HG03460 (cell line): Measurements from ENCODE around the gene COL9A1.
"Not testable (repeated sequence)": the region's sequence is repeated elsewhere in the genome, so short reads cannot be mapped to it uniquely, and the experiment has no call there.

ENCODE experiments used
- ATAC-seq: cut with Tn5 transposase; IDR thresholded peaks from one replicate; pipeline ENCODE4 v1.9.1; 2021; ENCODE audit not compliant: unreplicated experiment

Gene COL9A1

DNA sequence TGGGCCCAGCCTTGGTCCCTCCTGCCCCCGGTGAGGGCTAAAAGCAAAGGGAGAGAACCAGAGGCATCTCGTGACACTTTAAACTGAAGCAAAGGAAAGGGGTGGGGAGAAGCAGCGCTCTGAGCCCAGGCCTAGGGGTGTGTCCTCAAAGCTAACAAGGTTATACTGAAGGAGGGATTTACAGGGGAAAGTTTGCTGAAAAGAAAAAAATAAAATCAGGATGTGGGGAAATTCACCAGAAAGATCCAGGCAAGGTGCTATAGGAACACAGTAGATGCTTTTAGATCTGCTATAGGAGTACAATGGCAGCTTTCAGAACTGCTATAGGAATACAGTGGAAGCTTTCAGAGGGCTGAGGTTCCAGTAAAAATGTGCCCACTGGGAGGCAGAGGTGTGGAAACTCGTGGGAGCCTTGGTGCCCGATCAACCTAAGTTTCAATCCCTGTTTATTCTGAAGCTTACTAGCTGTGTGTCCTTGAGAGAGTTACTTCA lies at the start of gene COL9A1:
Gene COL9A1, minus strand, starts transcription at position 51 of the 492 bp plus-strand sequence. CDS start 160 bp downstream, outside the sequence.
- no peak for ATAC-seq

DNA sequence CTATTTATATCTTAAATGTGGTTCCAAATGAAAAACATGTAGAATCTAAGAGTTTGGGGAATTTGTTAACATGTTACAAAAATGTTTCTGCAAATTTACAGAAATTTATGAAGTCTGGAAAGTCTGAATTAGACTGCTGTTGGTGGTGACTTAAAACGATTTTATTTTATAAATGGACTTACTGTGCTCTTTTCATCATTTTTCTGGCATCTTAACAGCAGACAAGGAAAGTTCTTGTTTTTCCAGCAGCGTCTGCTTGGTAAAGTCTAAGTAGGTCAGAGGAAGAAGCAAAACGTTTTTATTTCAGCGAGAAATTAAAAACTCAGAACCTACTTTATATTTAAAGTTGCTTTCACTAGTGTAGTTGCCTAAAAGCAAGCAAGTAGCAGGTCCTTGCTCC lies 48.6 kb upstream of the COL9A1 start:
- ATAC-seq: no peak

DNA sequence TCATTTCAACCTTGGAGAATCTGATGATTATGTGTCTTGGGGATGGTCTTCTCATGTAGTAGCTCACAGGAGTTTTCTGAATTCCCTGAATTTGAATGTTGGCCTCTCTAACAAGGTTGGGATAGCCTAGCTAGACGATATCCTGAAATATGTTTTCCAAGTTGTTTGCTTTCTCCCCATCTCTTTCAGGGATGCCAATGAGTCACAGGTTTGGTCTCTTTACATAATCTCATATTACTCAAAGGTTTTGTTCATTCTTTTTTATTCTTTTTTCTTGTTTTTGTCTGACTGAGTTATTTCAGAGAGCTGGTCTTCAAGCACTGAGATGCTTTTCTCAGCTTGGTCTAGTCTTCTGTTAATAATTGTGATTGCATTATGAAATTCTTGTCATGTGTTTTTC lies 42.7 kb upstream of the COL9A1 start:
- ATAC-seq: no peak

DNA sequence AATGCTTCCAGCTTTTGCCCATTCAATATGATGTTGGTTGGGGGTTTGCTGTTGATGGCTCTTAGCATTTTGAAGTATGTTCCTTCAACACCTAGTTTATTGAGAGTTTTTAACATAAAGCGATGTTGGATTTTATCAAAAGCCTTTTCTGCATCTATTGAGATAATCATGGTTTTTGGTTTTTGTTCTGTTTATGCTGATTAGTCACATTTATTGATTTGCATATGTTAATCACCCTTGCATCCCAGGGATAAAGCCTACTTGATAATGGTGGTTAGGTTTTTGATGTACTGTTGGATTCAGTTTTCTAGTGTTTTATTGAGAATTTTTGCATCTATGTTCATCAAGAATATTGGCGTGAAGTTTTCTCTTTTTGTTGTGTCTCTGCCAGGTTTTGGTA lies 40.4 kb upstream of the COL9A1 start:
- no peak for ATAC-seq

DNA sequence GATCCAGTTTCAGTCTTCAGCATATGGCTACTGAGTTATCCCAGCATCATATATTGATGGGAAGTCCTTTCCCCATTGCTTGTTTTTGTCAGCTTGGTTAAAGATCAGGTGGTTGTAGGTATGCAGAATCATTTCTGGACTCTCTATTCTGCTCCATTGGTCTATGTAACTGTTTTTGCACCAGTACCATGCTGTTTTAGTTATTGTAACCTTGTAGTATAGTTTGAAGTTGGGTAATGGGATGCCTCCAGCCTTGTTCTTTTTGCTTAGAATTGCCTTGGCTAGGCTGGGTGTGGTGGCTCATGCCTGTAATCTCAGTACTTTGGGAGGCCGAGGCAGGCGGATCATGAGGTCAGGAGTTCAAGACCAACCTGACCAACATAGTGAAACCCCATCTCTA lies 36.9 kb upstream of the COL9A1 start:
- ATAC-seq: not testable (repeated sequence)

DNA sequence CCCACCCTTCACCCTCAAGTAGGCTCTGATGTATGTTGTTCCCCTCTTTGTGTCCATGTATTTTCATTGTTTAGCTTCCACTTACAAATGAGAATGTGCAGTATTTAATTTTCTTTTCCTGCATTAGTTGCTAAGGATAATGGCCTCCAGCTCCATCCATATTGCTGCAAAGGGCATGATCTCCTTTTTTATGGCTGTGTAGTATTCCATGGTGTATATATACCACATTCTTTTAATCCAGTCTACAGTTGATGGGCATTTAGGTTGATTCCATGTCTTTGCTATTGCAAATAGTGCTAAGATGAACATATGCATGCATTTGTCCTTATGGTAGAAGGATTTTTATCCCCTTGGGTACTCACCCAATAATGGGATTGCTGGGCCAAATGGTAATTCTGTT lies 35.9 kb upstream of the COL9A1 start:
- no peak for ATAC-seq

DNA sequence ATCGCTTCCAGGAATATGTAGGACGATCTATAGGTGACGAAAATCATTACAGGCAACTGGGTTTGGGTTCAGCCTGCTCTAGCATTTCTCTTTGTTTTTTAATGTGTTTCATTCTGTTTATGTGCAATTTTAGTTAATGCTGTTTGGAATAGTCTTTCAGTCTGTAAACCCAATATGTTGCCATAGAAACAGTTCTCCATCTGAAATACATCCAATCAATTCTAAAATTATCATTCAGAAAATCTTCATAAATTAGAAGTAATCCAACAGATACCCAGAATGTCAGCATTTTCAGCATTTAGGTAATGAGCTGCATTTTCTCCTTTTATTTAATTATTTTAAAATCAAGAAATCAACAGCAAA lies 34.8 kb upstream of the COL9A1 start:
- no peak for ATAC-seq

DNA sequence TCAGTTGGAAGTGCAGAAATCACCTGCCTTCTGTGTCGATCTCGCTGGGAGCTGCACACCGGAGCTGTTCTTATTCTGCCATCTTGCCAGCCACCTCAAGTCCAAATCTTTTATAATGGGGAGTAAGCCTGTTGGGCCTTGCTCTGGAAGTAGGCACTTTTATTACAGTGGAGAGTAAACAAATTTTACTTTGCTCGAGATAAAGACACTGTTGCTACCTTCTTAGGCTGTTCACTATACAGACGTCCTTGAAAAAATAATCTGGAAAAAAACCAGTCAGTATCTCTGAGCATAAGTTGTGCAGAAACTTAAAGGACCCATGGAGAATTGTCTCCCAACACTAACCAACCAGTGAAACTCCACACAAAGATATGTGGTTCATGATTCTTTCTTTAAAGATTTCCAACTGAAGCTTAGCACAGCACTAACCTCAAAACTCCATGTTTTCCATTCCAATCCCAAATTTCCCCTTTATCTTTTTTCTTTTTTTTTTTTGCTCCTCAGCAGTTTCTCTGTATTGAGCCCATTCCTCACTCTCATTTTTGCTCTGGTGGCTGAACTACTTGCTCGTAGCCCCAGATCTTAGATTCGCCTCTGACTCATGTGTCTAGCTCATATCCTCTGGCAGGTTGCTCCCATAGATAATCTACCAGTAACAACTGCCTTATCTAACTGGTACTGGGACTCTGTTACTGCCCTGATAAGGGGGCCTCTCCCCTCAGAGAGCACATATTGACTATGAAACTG lies 34.3 kb upstream of the COL9A1 start:
- no peak for ATAC-seq

DNA sequence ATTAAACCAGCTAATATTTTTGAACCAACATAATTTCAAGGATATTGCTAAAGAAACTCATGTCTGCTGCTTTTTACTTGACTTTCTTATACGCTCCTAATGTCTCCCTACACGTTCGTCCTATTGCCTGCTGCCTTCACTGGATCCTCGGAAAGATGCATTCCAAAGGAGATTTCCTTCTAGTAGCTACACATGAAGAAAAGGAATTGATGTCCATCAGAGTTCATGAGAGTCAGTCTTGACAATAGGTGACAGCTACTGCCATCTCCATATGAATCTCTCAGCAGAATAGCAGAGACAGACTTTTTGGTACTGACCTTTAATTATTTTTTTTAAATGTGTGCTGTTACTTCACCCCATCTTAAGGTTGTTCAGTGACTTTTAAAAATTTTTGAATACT lies 24.2 kb upstream of the COL9A1 start:
- ATAC-seq: no peak

DNA sequence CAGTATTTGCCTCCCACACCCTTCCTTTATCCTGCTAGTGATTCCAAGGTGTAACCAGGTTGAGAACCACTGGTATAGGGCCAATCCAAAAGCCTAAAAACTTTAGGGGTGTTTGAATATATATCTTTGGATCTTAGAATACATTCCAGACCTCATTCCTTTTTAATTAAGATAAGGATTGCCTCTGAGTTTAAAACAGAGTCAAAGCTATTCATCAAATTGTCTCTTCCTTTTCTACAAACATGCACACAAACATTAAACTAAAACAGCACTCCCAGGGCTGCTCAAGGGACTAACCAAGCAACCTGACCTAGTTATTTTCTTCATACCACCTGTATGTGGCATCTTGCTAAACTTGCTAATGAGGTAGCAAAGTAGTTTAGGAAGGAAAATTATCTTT lies 22.1 kb upstream of the COL9A1 start:
- no peak for ATAC-seq

DNA sequence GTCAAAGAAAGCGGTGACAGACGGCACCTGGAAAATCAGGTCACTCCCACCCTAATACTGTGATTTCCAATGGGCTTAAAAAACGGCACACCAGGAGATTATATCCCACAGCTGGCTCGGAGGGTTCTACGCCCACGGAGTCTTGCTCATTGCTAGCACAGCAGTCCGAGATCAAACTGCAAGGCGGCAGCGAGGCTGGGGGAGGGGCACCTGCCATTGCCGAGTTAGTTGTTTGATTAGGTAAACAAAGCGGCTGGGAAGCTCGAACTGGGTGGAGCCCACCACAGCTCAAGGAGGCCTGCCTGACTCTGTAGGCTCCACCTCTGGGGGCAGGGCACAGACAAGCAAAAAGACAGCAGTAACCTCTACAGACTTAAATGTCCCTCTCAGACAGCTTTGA lies 14.9 kb upstream of the COL9A1 start:
- ATAC-seq: not testable (repeated sequence)

DNA sequence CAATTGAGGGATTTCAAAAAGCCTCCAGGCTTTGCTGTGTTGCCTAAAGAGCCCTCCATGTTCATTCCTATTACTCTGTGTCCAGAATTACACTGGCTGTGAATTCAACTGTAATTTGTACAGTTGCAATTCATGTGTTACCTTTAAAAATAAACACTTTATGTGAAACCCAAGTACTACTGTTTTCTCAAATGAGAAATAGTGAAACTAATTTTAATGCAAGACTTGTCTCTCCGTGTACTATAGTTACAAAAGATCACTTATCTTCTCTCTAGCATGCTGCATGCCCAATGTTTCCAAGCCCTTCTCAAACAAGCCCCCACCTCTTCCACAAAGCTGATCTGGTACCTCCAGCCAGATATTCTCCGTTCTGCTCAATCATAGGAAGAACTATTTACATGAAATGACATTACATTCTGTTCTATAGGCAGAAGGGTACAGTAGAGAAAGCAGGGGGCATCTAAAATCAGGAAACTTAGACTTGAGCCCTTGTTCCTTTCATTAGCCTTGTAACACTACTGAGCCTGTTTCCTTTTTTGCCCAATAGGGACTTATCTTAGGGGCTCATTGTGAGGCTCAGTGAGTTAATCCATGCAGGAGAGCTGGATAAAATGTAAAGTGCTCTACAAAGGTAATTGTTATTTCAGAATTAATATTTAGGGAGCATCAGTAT lies 12.3 kb upstream of the COL9A1 start:
- ATAC-seq: no peak

DNA sequence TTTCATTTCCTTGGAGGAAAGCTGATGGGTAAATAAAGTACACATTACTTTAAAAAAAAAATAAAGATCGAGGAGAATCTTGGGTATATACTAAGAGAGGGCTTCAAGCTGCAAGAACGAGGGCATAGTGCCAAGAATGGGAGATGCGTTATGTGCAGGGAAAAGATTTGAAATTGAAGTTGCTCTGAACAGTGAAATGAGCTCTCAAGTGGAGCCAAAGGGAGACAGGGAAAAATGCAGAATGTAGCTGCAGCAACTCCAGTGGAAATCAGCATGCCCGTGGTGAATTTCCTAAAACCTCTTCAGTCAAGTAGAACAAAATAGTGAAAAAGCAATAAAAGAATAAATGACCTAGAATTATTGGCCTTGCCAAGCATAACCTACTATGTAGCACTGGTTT lies 11.4 kb upstream of the COL9A1 start:
- ATAC-seq: no peak

DNA sequence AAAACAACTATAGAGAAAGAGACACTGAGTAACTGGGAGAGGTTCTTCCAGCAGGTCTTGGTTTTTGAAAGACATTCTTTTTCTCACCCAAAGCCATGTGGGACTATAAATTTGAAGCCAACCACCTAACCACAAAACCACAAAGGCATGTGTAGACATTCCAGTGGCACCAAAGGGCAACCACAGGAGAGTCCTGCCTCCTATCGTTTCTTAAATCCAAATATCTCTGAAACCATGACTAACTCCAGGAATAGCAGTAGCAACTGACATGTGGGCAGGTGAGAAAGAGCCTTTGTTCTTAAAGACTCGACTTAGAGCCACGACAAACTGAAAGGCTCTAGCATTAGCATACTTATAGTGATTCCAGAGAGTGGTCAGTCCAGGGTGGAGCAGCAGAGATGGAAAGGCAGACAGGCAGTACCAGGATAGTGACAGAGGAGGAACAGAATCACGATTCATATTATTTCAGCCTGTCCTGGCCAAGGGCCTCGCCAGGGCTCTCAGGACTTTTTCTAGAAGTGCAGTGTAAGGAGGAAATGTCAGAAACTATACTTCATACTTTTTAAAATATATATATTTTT lies 9.4 kb upstream of the COL9A1 start:
- ATAC-seq: no peak

DNA sequence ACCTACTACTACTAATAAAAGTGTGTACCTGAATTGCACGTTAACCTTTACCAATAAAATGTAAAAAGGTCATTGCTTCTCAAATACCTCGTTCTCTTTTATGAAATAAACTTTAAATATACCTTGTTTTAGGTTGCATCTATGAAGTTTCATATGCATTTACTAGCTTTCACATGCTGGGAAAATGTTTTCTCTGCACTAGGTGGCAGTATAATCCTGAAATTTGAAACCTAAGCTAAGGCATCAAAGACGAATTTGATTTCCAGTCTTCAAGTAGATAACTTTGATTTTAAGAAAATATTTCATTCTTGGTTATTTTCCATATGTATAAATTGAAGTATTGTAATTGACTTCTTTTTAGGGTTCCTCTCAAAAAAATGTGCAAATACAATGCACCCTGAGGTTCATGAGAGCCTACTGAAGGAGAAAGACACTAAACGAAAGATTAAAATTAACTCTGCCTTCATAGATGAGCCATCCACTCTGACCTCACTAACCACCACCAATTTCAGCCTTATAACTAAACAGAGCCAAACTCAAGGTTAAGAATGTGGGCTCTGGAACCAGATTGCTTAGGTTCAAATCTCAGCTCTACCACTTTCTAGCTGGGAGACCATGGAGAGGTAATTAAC lies 7.3 kb upstream of the COL9A1 start:
- ATAC-seq: no peak

DNA sequence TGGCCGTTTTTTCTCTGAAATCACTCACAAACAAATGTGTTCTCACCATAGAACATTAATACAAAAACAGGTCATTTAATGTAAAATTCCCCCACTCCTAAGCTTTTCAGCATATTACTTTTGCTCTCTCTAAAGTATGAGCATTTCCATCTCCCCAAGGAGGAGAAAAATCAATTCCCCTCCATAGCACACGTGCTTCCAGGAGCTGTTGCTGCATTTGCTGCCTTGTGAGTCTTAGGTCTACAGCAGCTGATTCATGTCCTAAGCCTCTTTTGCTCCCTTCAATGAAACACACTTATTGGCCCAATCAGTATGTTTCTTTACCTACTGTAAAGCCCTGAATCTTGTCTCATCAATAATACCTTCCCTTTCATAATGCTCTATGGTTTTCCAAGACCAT lies 6.4 kb upstream of the COL9A1 start:
- no peak for ATAC-seq

DNA sequence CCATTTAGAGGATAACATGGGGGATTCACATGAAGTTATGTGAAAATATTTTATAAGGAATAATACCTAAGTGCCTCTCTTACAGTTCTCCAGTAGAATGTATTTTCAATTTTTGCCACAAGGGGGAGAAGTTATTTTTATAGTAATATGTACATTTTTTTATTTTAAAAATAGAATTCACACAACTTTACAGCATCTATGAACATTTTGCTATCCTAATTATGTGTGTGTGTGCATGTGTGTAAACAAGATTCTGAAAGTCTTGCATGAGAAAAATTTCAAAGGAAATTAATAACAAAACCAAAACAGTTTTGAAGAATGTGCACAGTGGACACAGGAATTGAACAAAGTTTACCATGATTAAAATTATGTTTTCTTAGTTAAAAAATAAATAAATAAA lies 5.3 kb upstream of the COL9A1 start:
- ATAC-seq: not testable (repeated sequence)

DNA sequence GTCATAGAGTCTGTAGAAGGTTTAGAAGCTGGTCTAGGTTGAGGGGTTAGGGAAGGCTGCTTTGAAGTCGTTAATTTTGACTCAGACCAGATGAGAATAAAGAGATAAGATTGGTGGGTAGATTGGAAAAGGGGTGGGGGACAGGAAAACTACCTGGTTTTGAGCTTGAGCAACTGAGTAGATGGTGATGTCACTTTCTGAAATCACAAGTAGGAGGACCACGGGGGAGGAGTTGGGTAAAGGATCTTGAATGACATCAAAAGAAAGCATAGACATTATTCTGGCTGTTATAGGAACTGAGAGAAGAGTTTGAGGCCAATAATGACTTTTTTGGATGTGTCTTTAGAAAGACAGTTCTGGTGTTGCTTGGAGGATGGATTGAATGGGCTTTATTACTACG lies 4.1 kb upstream of the COL9A1 start:
- ATAC-seq: no peak

DNA sequence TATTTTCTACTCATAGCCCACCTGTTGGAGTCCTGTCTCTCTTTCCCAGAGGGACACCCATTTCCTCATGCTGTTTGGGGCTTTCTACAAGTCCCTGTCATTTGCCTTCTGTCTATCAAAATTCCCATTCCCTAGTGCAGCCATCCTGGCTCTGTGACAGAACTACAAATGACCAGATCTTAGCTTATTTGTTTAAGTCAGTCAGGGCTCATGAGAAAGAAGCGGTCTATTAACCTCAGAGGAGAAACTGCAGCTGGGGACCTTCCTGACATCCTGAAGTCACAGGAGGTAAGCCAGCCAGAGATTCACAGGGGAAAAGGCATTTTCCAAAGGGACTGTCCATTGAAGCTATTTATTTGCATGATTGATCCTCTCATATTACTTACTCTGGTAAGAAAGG lies 1.7 kb upstream of the COL9A1 start:
- ATAC-seq: no peak

DNA sequence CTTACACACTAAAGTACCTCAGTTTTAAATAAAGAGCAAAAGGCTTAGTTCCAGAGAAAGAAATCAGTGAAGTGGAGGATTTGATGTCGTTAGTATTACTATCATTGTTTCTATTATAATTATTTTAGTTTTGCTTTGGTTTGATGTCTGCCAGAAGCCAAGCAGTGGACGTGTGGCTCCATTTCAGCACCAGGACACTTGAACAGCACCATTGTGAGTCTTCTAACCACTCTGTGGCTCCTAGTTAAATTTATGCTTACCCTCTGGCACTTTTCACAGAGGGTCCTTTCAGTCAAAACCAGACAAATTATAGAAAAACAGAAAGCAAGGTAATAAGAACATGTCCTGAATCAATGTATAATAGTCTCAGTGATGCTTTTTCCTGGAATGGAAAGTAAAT lies 3.4 kb downstream of the COL9A1 start:
- ATAC-seq: no peak

DNA sequence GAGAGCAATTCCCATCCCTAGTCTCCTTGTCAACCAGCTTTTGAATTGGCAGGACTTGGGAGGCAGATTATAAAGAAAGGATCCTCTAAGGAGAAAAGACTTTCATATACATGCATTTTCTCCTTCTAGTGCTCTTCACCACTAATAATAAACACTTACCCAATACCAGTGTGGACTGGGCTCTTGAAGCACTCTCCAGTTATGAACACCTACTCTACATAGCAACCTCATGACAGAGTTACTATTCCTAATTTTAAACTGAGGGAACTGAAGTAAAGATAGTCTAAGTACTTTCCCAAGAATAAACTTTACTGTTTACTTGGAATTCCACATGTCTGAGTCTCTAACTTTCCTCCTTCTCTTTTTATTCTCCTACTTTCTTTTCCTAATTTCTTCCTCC lies 4.8 kb downstream of the COL9A1 start:
- ATAC-seq: no peak

DNA sequence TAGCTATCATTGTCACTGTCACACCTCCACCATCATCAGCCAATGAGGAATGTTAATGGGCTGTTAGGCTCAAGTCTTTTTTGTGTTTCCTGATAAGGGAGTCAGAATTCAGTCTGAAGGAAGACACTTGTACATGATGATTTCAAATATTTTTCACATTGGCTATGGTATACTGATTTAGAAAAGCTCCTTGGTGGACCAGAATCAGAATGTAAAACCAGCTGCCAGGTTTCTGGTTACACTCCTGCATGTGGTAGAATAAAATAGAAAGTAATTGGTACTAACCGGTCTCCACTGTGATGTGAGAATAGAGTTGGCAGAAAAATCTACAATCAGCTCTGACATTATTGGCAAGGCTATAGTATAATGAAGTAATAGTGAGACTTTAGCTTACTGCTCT lies 10.7 kb downstream of the COL9A1 start:
- ATAC-seq: no peak
